ENCODE data around the gene IL17C. TPM values are rescaled to one million over a fixed set of nuclear protein-coding genes. Genes with fewer than 3 reads are reported as not detected.

Gene IL17C
- total RNA-seq, 1 experiment from 2014 or later, result 0.31 TPM

DNA sequence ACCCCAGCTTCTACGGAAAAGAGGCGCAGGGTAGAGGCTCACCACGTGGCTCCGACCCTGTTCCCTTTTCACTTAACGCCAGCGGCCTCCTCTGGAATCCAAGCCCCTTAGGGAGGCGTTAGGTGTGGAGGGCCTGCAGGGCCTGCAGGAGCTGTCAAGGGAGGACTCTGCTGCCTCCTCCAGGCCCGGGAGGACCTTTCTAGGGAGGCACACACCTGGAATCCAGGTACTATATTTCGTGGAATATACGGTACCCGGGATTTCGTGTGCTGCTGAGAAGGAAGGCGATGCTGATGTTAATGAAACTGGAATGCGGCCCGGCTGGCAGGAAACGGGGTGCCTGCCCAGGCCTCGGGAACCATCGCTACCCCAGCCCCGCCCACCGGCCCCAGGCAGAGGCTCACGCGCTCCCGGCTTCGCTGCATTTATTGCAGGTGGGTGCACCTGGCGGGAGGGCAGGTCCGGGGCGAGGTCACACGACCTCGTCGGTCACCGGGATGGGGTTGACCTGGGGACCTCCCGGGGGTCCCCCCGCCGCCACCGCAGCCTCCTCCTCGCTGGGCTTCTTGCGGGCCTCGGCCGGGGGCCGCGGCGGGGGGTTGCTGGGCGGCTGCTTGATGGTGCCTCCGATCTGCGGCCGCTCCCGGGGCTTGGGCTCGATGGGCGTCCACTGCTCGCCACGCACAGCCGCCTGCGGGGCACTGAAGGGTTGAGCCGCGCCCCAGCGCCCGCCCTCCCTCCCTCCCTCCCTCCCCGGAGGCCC lies 4.7 kb downstream of the IL17C start:
- Histone ChIP-seq H3K56ac (ENCODE audit: insufficient read length, low read depth, low read length) (no peak overlapping the region), H3K4ac (ENCODE audit: low read depth, low read length) (no peak overlapping the region), H2AFZ (ENCODE audit: low read length) (no peak overlapping the region), H4K8ac (replicated peaks; ENCODE audit: insufficient read length, low read depth, low read length) (no peak overlapping the region), H2AK5ac (ENCODE audit: insufficient read length, low read length) (no peak overlapping the region), H2BK5ac (ENCODE audit: insufficient read length, low read length) (no peak overlapping the region), H3K18ac (ENCODE audit: insufficient read length, low read depth, low read length) (no peak overlapping the region), H3K79me2 (ENCODE audit: insufficient read depth, low read length) (no peaks in the 10 kb centered on the region), H3K4me2 (ENCODE audit: insufficient read depth, insufficient read length, low read length) (no peak overlapping the region), H3K23me2 (ENCODE audit: insufficient read length, low read depth, low read length, poor library complexity, severe bottlenecking) (no peaks in the 10 kb centered on the region), H4K5ac (ENCODE audit: insufficient read length, low read depth, low read length) (no peak overlapping the region), H2BK20ac (ENCODE audit: low read depth, low read length, poor library complexity, severe bottlenecking) (no peak overlapping the region), H3K27me3 (ENCODE audit: insufficient read depth, low read length) (no peaks in the 10 kb centered on the region), H3T11ph (ENCODE audit: low read length) (no peak overlapping the region), H2BK12ac (ENCODE audit: insufficient read length, low read depth, low read length) (no peak overlapping the region), H2BK120ac (ENCODE audit: low read depth, low read length, poor library complexity, severe bottlenecking) (no peak overlapping the region), H3K14ac (ENCODE audit: insufficient read depth, low read length) (no peak overlapping the region), H3K4me1 (ENCODE audit: insufficient read depth, low read length) (peaks cover 4% of the 10 kb centered on the region; the same call in 1 of the 2 replicates), H3K79me1 (ENCODE audit: insufficient read depth, low read depth, low read length, poor library complexity, severe bottlenecking) (no peaks in the 10 kb centered on the region), H3K23ac (ENCODE audit: insufficient read length, low read depth, low read length) (no peak overlapping the region), H3K9ac (ENCODE audit: extremely low read depth, insufficient read length, low read length) (no peak overlapping the region), H4K91ac (ENCODE audit: insufficient read length, low read depth, low read length) (no peak overlapping the region), H4K20me1 (ENCODE audit: control insufficient read depth, insufficient read depth, insufficient read length) (no peaks in the 10 kb centered on the region), H3K9me3 (ENCODE audit: control insufficient read depth, low read depth, low read length) (no peaks in the 10 kb centered on the region), H3K27ac (ENCODE audit: insufficient read length, low read depth, low read length) (no peak overlapping the region), H2BK15ac (ENCODE audit: low read depth, low read length) (no peak overlapping the region)
- no peak for DNase-seq
- no peak overlapping the region for H3K4me3 Mint-ChIP-seq
- TF ChIP-seq, protein P1, sequence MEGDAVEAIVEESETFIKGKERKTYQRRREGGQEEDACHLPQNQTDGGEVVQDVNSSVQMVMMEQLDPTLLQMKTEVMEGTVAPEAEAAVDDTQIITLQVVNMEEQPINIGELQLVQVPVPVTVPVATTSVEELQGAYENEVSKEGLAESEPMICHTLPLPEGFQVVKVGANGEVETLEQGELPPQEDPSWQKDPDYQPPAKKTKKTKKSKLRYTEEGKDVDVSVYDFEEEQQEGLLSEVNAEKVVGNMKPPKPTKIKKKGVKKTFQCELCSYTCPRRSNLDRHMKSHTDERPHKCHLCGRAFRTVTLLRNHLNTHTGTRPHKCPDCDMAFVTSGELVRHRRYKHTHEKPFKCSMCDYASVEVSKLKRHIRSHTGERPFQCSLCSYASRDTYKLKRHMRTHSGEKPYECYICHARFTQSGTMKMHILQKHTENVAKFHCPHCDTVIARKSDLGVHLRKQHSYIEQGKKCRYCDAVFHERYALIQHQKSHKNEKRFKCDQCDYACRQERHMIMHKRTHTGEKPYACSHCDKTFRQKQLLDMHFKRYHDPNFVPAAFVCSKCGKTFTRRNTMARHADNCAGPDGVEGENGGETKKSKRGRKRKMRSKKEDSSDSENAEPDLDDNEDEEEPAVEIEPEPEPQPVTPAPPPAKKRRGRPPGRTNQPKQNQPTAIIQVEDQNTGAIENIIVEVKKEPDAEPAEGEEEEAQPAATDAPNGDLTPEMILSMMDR (conservative IDR thresholded peaks at IDR 0.05), result no peak
- H3K36me3 Mint-ChIP-seq (ENCODE audit: insufficient read depth in 1 of 3, low read depth in 3 of 3), result peaks cover 5 to 17% (median 15%) of the 10 kb centered on the region in 3 experiments; a peak in 6 of 7 replicates
- H3K27me3 Mint-ChIP-seq (ENCODE audit: low read depth), result peaks cover 11% of the 10 kb centered on the region
- no CpG with 5 or more reads among the region's 58 CpGs for WGBS (ENCODE audit: extremely low coverage, insufficient read length, low lambda C conversion rate)
- peaks cover 13 to 16% of the 10 kb centered on the region in 2 experiments for H3K4me1 Mint-ChIP-seq
- no peak overlapping the region for H3K27ac Mint-ChIP-seq
- no peaks in the 10 kb centered on the region for H3K9me3 Mint-ChIP-seq

Data from H9 (cell line).